WTC11 (cell line): ENCODE results near the gene FREM1.

Experiments used
- CTCF ChIP-seq: fragments of 200-600 bp; IDR thresholded peaks from 2 replicates; pipeline ENCODE4 v1.8.0; 2022; ENCODE audit warnings: antibody characterized with exemption
- ESRRA ChIP-seq: sonication (generic); formaldehyde crosslinking; IDR thresholded peaks from 2 replicates; pipeline ENCODE4 v1.8.1; 2022; ENCODE audit warnings: mild to moderate bottlenecking, missing genetic modification reagents, borderline replicate concordance
- MAX ChIP-seq: sonication (generic); formaldehyde crosslinking; IDR thresholded peaks from 2 replicates; pipeline ENCODE4 v1.8.0; 2022; ENCODE audit warnings: mild to moderate bottlenecking, missing genetic modification reagents
- STAT6 ChIP-seq: sonication (generic); formaldehyde crosslinking; conservative IDR thresholded peaks from 2 replicates; pipeline ENCODE4 v1.8.1; 2023; ENCODE audit warnings: mild to moderate bottlenecking, low read depth, missing genetic modification reagents, moderate library complexity
- TEAD4 ChIP-seq: sonication (generic); formaldehyde crosslinking; IDR thresholded peaks from 2 replicates; pipeline ENCODE4 v1.8.0; 2022; ENCODE audit warnings: mild to moderate bottlenecking, missing genetic modification reagents
- USF2 ChIP-seq: sonication (generic); formaldehyde crosslinking; IDR thresholded peaks from 2 replicates; pipeline ENCODE4 v1.8.1; 2023; ENCODE audit warnings: mild to moderate bottlenecking, missing genetic modification reagents, moderate library complexity
- ZBTB43 ChIP-seq: sonication (generic); formaldehyde crosslinking; IDR thresholded peaks from 2 replicates; pipeline ENCODE4 v1.8.1; 2023; ENCODE audit warnings: mild to moderate bottlenecking, missing genetic modification reagents
- ZNF138 ChIP-seq: sonication (generic); formaldehyde crosslinking; conservative IDR thresholded peaks from 2 replicates; pipeline ENCODE4 v1.8.1; 2022; ENCODE audit warnings: mild to moderate bottlenecking, moderate library complexity, missing genetic modification reagents

GRCh38 chr9:14723301-14723700 is 186.9 kb downstream of the FREM1 start:
- TF ChIP-seq CTCF: no peak
- TF ChIP-seq TEAD4: no peak
- TF ChIP-seq USF2: no peak
- no peak for TF ChIP-seq STAT6 (CRISPR knock-in tag)
- no peak for TF ChIP-seq ESRRA
- TF ChIP-seq ZBTB43: no peak
- TF ChIP-seq ZNF138 (CRISPR knock-in tag): no peak
- no peak for TF ChIP-seq MAX (CRISPR knock-in tag)
